Measurements from ENCODE around the gene RND2. TPM values are rescaled to one million over a fixed set of nuclear protein-coding genes. Genes with fewer than 3 reads are reported as not detected.

Gene RND2
- total and polyA plus RNA-seq, 2 donors (not counting 1 experiment from before 2014, with no cell fraction given) = 0.24 to 0.44 TPM

- Histone ChIP-seq H4K20me1 (ENCODE audit: control insufficient read depth, insufficient read depth, low read length, poor library complexity, severe bottlenecking) (no peaks in the 10 kb centered on the region), H3K27ac (ENCODE audit: low read length in 2 of 2) (no peak overlapping the region), H3K9me3 (ENCODE audit: control extremely low read depth in 1 of 3, control insufficient read depth in 2 of 3, insufficient read depth in 1 of 3, low read length in 2 of 3) (no peaks in the 10 kb centered on the region), H3K79me2 (ENCODE audit: control insufficient read depth, insufficient read depth, low read length) (no peaks in the 10 kb centered on the region), H2AFZ (ENCODE audit: insufficient read depth, low read depth, low read length, poor library complexity, severe bottlenecking) (no peak overlapping the region), H3K4me3 (ENCODE audit: control extremely low read depth in 1 of 5, extremely low read depth in 1 of 5, insufficient read depth in 1 of 5, low read depth in 2 of 5, low read length in 4 of 5) (no peak overlapping the region), H3K36me3 (replicated peaks in 1 of 2; ENCODE audit: control extremely low read depth in 1 of 2, control insufficient read depth in 1 of 2, extremely low read depth in 1 of 2, insufficient read depth in 2 of 2, low read length in 1 of 2) (no peaks in the 10 kb centered on the region), H3K4me2 (replicated peaks; ENCODE audit: low read depth, low read length, poor library complexity, severe bottlenecking) (no peak overlapping the region), H3K27me3 (replicated peaks in 1 of 4; ENCODE audit: control extremely low read depth in 1 of 4, control insufficient read depth in 3 of 4, insufficient read depth in 4 of 4, low read length in 3 of 4) (no peaks in the 10 kb centered on the region), H3K4me1 (ENCODE audit: control insufficient read depth in 2 of 2, insufficient read depth in 2 of 2, low read length in 2 of 2) (no peaks in the 10 kb centered on the region), H3K9ac (ENCODE audit: low read length) (no peak overlapping the region)
- POLR2A ChIA-PET = interaction anchor here (0.6 kb wide), 1 partner anchor 792 kb away, joined by 3 read pairs; no protein-coding TSS in a partner anchor
- intact Hi-C loops (cut with micrococcal nuclease) = no loop called here
- Mint-ChIP-seq H3K9me3 (ENCODE audit: insufficient read depth) (no peaks in the 10 kb centered on the region), H3K4me3 (no peak overlapping the region), H3K27ac (no peak overlapping the region), H3K27me3 (no peaks in the 10 kb centered on the region), H3K4me1 (no peaks in the 10 kb centered on the region)
- ATAC-seq (ENCODE audit: low read depth) (no peak), DNase-seq (no peak)
- TF ChIP-seq EZH2 (IDR thresholded peaks at IDR 0.05; ENCODE audit: borderline replicate concordance, insufficient read depth, low read depth, low read length, poor library complexity, severe bottlenecking) (no peak), CTCF (IDR thresholded peaks at IDR 0.05) (no peak)
- CTCF ChIA-PET = no interaction called here
Observed at GRCh38 chr17:43043307-43043706, 18.3 kb downstream of the RND2 start.

DNA sequence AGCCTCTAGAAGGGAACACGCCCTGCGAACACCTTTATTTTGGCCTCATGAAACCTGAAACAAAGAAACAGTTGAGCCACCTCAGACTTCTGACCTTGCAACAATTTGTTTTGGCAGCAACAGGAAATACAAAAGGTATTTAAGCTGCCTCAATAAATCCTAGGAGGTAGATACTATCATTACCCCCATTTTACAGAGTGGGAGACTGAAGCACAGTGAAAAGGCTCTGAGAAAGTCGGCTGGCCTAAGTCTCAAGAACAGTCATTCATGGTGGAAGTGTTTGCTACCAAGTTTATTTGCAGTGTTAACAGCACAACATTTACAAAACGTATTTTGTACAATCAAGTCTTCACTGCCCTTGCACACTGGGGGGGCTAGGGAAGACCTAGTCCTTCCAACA lies 19.0 kb downstream of the RND2 start:
- Histone ChIP-seq H3K27me3 (replicated peaks in 1 of 4; ENCODE audit: control extremely low read depth in 1 of 4, control insufficient read depth in 3 of 4, insufficient read depth in 4 of 4, low read length in 3 of 4) (no peaks in the 10 kb centered on the region), H3K4me3 (ENCODE audit: control extremely low read depth in 1 of 5, extremely low read depth in 1 of 5, insufficient read depth in 1 of 5, low read depth in 2 of 5, low read length in 4 of 5) (no peak overlapping the region), H3K79me2 (ENCODE audit: control insufficient read depth, insufficient read depth, low read length) (no peaks in the 10 kb centered on the region), H3K4me1 (ENCODE audit: control insufficient read depth in 2 of 2, insufficient read depth in 2 of 2, low read length in 2 of 2) (no peaks in the 10 kb centered on the region), H3K4me2 (replicated peaks; ENCODE audit: low read depth, low read length, poor library complexity, severe bottlenecking) (no peak overlapping the region), H3K27ac (ENCODE audit: low read length in 2 of 2) (no peak overlapping the region), H4K20me1 (ENCODE audit: control insufficient read depth, insufficient read depth, low read length, poor library complexity, severe bottlenecking) (no peaks in the 10 kb centered on the region), H3K9me3 (ENCODE audit: control extremely low read depth in 1 of 3, control insufficient read depth in 2 of 3, insufficient read depth in 1 of 3, low read length in 2 of 3) (no peaks in the 10 kb centered on the region), H2AFZ (ENCODE audit: insufficient read depth, low read depth, low read length, poor library complexity, severe bottlenecking) (no peak overlapping the region), H3K9ac (ENCODE audit: low read length) (no peak overlapping the region), H3K36me3 (replicated peaks in 1 of 2; ENCODE audit: control extremely low read depth in 1 of 2, control insufficient read depth in 1 of 2, extremely low read depth in 1 of 2, insufficient read depth in 2 of 2, low read length in 1 of 2) (peaks cover 0 to 3% of the 10 kb centered on the region in 2 experiments)
- Mint-ChIP-seq H3K27me3 (no peaks in the 10 kb centered on the region), H3K27ac (no peak overlapping the region), H3K4me3 (no peak overlapping the region), H3K9me3 (ENCODE audit: insufficient read depth) (no peaks in the 10 kb centered on the region), H3K4me1 (no peaks in the 10 kb centered on the region)
- no peak for TF ChIP-seq CTCF (IDR thresholded peaks at IDR 0.05)
- TF ChIP-seq EZH2 (IDR thresholded peaks at IDR 0.05; ENCODE audit: borderline replicate concordance, insufficient read depth, low read depth, low read length, poor library complexity, severe bottlenecking) = no peak
- ChIA-PET POLR2A (interaction anchor here (0.6 kb wide), 1 partner anchor 10 kb away, joined by 5 read pairs; no protein-coding TSS in a partner anchor), CTCF (interaction anchor here (0.7 kb wide), 1 partner anchor 310 kb away, joined by 3 read pairs; no protein-coding TSS in a partner anchor)
- ATAC-seq (ENCODE audit: low read depth) = no peak
- intact Hi-C loops (cut with micrococcal nuclease) = no loop called here
- 100% methylated on average over 2 of the region's 4 CpGs for WGBS (ENCODE audit: insufficient coverage)
- DNase-seq = no peak

All from B cell (primary cell).